Erythroblast (primary cell): ENCODE results near the gene VANGL1.

ENCODE experiments used
- DNase-seq, 2 experiments: peaks; one replicate each; lab custom pipeline; 2025; lab: John Stamatoyannopoulos, UW
- GATA1 ChIP-seq: IDR thresholded peaks from 2 replicates; pipeline ENCODE4 v1.6.1; 2011; ENCODE audit warnings: low read depth, mild to moderate bottlenecking, control low read depth, low read length, moderate library complexity
- POLR2A ChIP-seq: IDR thresholded peaks from 2 replicates; pipeline ENCODE4 v1.6.1; 2011; ENCODE audit warnings: mild to moderate bottlenecking, low read length

Gene VANGL1

GRCh38 chr1:115732316-115732715 is 90.5 kb downstream of the VANGL1 start:
- TF ChIP-seq GATA1 (no peak), POLR2A (no peak)
- DNase-seq = no peak

- no peak for DNase-seq
- TF ChIP-seq GATA1 (no peak), POLR2A (no peak)
Measured at GRCh38 chr1:115740811-115741210, 99.0 kb downstream of the VANGL1 start.

GRCh38 chr1:115744646-115745275 is 103.0 kb downstream of the VANGL1 start:
- TF ChIP-seq POLR2A (no peak), GATA1 (no peak)
- no peak for DNase-seq

GRCh38 chr1:115746021-115746690 is 104.4 kb downstream of the VANGL1 start:
- no peak for DNase-seq
- TF ChIP-seq POLR2A = no peak
- no peak for TF ChIP-seq GATA1
